ENCODE results near the gene MINDY4B. TPM values are rescaled to one million over a fixed set of nuclear protein-coding genes. Genes with fewer than 3 reads are reported as not detected.

MINDY4B gene
- total and polyA plus RNA-seq, 2 of the 8 experiments (the other 6 are each of a cell fraction or from before 2014, with no cell fraction given) = not detected

DNA sequence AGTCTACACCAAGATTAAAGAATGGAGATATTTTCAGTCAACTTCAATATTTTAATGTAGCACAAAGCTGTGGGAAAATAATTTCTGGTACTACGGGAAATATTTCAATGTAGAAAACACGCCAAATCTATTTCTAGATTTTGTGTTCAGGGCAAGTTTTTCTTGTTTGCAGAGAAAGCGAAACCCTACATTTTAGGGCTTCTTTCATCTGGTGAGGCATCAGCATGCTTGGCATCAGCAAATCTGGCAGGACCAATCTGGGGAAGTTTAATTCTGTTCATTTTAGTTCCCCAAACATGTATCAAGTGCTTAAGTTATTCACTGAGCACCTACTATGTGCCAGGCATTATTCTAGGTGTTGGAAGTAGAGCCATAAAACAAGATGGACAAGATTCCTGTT, 37.0 kb upstream of the MINDY4B start:
- Histone ChIP-seq H3K56ac (replicated peaks; ENCODE audit: insufficient read length, low read depth, low read length) (no peak overlapping the region), H3K9ac (replicated peaks in 1 of 4; ENCODE audit: extremely low read depth in 1 of 4, low read depth in 3 of 4, low read length in 3 of 4) (no peak overlapping the region), H2AK5ac (ENCODE audit: low read depth, low read length) (no peak overlapping the region), H2BK120ac (replicated peaks; ENCODE audit: low read depth, low read length) (no peak overlapping the region), H3K4me2 (ENCODE audit: insufficient read depth in 1 of 2, low read depth in 2 of 2, low read length in 2 of 2) (no peak overlapping the region), H3K18ac (ENCODE audit: extremely low read depth, low read length) (no peak overlapping the region), H3K27ac (ENCODE audit: low read depth, low read length) (no peak overlapping the region), H3K79me2 (ENCODE audit: control insufficient read depth in 1 of 2, insufficient read depth in 2 of 2, low read length in 2 of 2) (no peaks in the 10 kb centered on the region), H2BK15ac (ENCODE audit: low read length) (no peak overlapping the region), H3K4ac (replicated peaks; ENCODE audit: insufficient read length, low read depth, low read length) (no peak overlapping the region), H4K8ac (ENCODE audit: extremely low read depth, insufficient read depth, low read length) (no peak overlapping the region), H3K79me1 (ENCODE audit: low read depth, low read length) (no peaks in the 10 kb centered on the region), H2AFZ (ENCODE audit: low read length) (no peak overlapping the region; the same call in 1 of the 2 replicates), H4K20me1 (replicated peaks in 1 of 2; ENCODE audit: control insufficient read depth in 1 of 2, insufficient read depth in 2 of 2, low read length in 2 of 2) (no peaks in the 10 kb centered on the region), H3K9me3 (ENCODE audit: insufficient read depth in 2 of 2, low read depth in 1 of 2, low read length in 1 of 2) (no peaks in the 10 kb centered on the region), H4K91ac (replicated peaks; ENCODE audit: insufficient read length, low read length) (no peak overlapping the region), H3K27me3 (replicated peaks in 1 of 4; ENCODE audit: control insufficient read depth in 3 of 4, extremely low read depth in 1 of 4, insufficient read depth in 3 of 4, low read length in 3 of 4) (no peaks in the 10 kb centered on the region), H3K23me2 (ENCODE audit: low read depth, low read length) (no peaks in the 10 kb centered on the region; the same call in 1 of the 2 replicates), H3K4me3 (ENCODE audit: extremely low read depth in 1 of 4, insufficient read depth in 2 of 4, low read depth in 3 of 4, low read length in 4 of 4) (no peak overlapping the region), H2BK20ac (ENCODE audit: low read length) (no peak overlapping the region), H3K4me1 (replicated peaks in 1 of 4; ENCODE audit: control insufficient read depth in 3 of 4, insufficient read depth in 4 of 4, low read length in 3 of 4) (no peaks in the 10 kb centered on the region), H4K5ac (ENCODE audit: insufficient read length, low read depth, low read length) (no peak overlapping the region), H3K36me3 (ENCODE audit: control insufficient read depth in 2 of 4, insufficient read depth in 4 of 4, low read length in 3 of 4) (no peaks in the 10 kb centered on the region), H2BK12ac (ENCODE audit: low read depth, low read length) (no peak overlapping the region), H2BK5ac (ENCODE audit: low read depth, low read length) (no peak overlapping the region), H3K23ac (ENCODE audit: insufficient read length) (no peak overlapping the region), H3K14ac (ENCODE audit: insufficient read length) (no peak overlapping the region)
- DNase-seq (ENCODE audit: low read depth in 1 of 2, low spot score in 2 of 2) (no peak), FAIRE-seq (no peak)
- ChIA-PET POLR2A (ENCODE audit: partially characterized antibody) (no interaction called here), CTCF (ENCODE audit: partially characterized antibody) (interaction anchor here (0.6 kb wide), 1 partner anchor 259 kb away, joined by 3 read pairs; no protein-coding TSS in a partner anchor)
- 86% methylated on average over 3 of the region's 3 CpGs; no CpG with 5 or more reads in 1 of the 2 experiments for WGBS, 2 experiments (ENCODE audit: extremely low coverage in 1 of 2, insufficient coverage in 1 of 2, insufficient read length in 1 of 2, insufficient replicate concordance in 2 of 2, low coverage in 1 of 2, low lambda C conversion rate in 2 of 2, missing lambda C conversion rate in 1 of 2)
- TF ChIP-seq BRCA1 (IDR thresholded peaks at IDR 0.05; ENCODE audit: low read depth, low read length) = no peak

All from H1 (cell line).